ENCODE measurements around the gene VPS51. TPM values are rescaled to one million over a fixed set of nuclear protein-coding genes. Genes with fewer than 3 reads are reported as not detected.

VPS51 gene
- total and polyA plus RNA-seq, 9 of the 15 experiments (the other 6 are each of a cell fraction or from before 2014, with no cell fraction given), result 1.8 to 143 (median 46.8) TPM

DNA sequence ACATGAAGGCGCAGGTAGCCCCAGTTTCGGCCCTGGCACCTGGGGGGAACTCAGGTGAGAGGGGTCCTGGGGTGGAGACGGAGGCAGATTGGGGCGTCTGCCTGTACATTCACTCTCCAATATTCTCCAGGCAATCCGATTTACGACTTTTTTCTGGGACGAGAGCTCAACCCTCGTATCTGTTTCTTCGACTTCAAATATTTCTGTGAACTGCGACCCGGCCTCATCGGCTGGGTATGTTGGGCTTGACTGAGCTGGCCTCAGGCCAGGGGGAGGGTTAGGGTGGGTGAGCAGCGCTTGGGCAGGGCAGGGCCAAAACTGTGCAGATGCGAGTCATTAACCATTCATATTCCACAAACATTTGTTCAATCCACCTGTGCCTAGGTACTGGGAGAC lies 17.3 kb downstream of the VPS51 start:
- intact Hi-C loops (cut with micrococcal nuclease) (loop anchor here (5.0 to 10.0 kb wide), 3 partner anchors 201 to 266 kb away; partner anchors contain the start of gene CDC42EP2), in situ Hi-C loops (cut with MboI) (no loop called here)
- ChIA-PET POLR2A (interaction anchor here (0.6 to 7.2 kb wide), 8 partner anchors 17 to 386 kb away, joined by 3 to 92 read pairs (median 4); partner anchors contain the start of genes CDC42EP2, MALAT1, SPDYC and SYVN1), CTCF (ENCODE audit: low intra/inter-chr PET ratio) (interaction anchor here (2.5 kb wide), 1 partner anchor 67 kb away, joined by 19 read pairs; the partner anchor contains the start of gene CAPN1)
- Histone ChIP-seq H4K20me1 (replicated peaks; ENCODE audit: control insufficient read depth, insufficient read depth, low read length) (no peaks in the 10 kb centered on the region), H3K36me3 (ENCODE audit: control insufficient read depth, insufficient read depth, low read length) (peaks cover 40% of the 10 kb centered on the region), H3K9me3 (replicated peaks; ENCODE audit: control insufficient read depth, insufficient read depth, low read depth, low read length) (no peaks in the 10 kb centered on the region), H3K4me1 (replicated peaks in 1 of 2; ENCODE audit: control insufficient read depth in 2 of 2, insufficient read depth in 2 of 2, low read length in 2 of 2) (peaks cover 31 to 70% of the 10 kb centered on the region in 2 experiments), H2AFZ (ENCODE audit: low read depth, low read length) (peak overlapping the region; percentile 89; the same call in 1 of the 2 replicates), H3K79me2 (ENCODE audit: control insufficient read depth, insufficient read depth, low read length) (peaks cover 26% of the 10 kb centered on the region), H3K4me3 (peak overlapping the region; percentile 44), H3K27me3 (ENCODE audit: control insufficient read depth in 2 of 2, insufficient read depth in 2 of 2, low read length in 2 of 2) (no peaks in the 10 kb centered on the region), H3K9me1 (ENCODE audit: control insufficient read depth, insufficient read depth, low read length) (no peaks in the 10 kb centered on the region), H3K9ac (ENCODE audit: insufficient read depth in 1 of 2, low read depth in 2 of 2, low read length in 2 of 2) (peak overlapping the region; percentile 78 to 89), H3K4me2 (ENCODE audit: insufficient read depth, low read length) (peak overlapping the region; percentile 93), H3K27ac (ENCODE audit: extremely low read depth, low read depth, low read length) (peak overlapping the region; percentile 79; the same call in 1 of the 3 replicates)
- WGBS (ENCODE audit: insufficient coverage, low coverage, missing lambda C conversion rate), result 23% methylated on average over 13 of the region's 14 CpGs
- FAIRE-seq (no peak), ATAC-seq (no peak), DNase-seq (ENCODE audit: extremely low read depth in 1 of 4, low spot score in 3 of 4) (peak in 1 of 4 experiments; percentile 23)
- BruUV-seq (replicated peaks), result no TSS peak
- TF ChIP-seq NFE2 (IDR thresholded peaks at IDR 0.05; ENCODE audit: low read depth) (no peak), ZC3H11A (IDR thresholded peaks at IDR 0.05; ENCODE audit: low read depth, low read length) (0 out of 2 replicates have a peak, but pooled peaks have one; percentile 9), CSDE1 (IDR thresholded peaks at IDR 0.05) (no peak), ZNF311 (CRISPR knock-in tag; IDR thresholded peaks at IDR 0.05) (no peak), NFIC (IDR thresholded peaks at IDR 0.05) (peak; percentile 61), THRAP3 (IDR thresholded peaks at IDR 0.05; ENCODE audit: borderline replicate concordance) (no peak), BMI1 (IDR thresholded peaks at IDR 0.05; ENCODE audit: low read length) (no peak), USF1 (CRISPR knock-in tag; IDR thresholded peaks at IDR 0.05) (peak; percentile 28; the same call in 1 of the 2 replicates), NUFIP1 (IDR thresholded peaks at IDR 0.05; ENCODE audit: partially characterized antibody) (no peak), FOXM1 (IDR thresholded peaks at IDR 0.05; ENCODE audit: low read depth) (no peak), FOXM1 (CRISPR knock-in tag; IDR thresholded peaks at IDR 0.05; ENCODE audit: low read depth) (no peak), SREBF1 (IDR thresholded peaks at IDR 0.05; ENCODE audit: borderline replicate concordance, low read depth, low read length) (no peak), FOXP1 (CRISPR knock-in tag; IDR thresholded peaks at IDR 0.05) (peak; percentile 62; the same call in 1 of the 2 replicates), ZZZ3 (IDR thresholded peaks at IDR 0.05) (no peak), TBL1XR1 (IDR thresholded peaks at IDR 0.05; ENCODE audit: low read length in 2 of 2) (no peak), FOXA3 (CRISPR knock-in tag; conservative IDR thresholded peaks at IDR 0.05 in 1 of 2, IDR thresholded peaks at IDR 0.05 in 1 of 2) (0 out of 4 replicates have a peak, but pooled peaks of 1 of the 2 experiments have one; percentile 26)
- TF ChIP-seq, protein P1, sequence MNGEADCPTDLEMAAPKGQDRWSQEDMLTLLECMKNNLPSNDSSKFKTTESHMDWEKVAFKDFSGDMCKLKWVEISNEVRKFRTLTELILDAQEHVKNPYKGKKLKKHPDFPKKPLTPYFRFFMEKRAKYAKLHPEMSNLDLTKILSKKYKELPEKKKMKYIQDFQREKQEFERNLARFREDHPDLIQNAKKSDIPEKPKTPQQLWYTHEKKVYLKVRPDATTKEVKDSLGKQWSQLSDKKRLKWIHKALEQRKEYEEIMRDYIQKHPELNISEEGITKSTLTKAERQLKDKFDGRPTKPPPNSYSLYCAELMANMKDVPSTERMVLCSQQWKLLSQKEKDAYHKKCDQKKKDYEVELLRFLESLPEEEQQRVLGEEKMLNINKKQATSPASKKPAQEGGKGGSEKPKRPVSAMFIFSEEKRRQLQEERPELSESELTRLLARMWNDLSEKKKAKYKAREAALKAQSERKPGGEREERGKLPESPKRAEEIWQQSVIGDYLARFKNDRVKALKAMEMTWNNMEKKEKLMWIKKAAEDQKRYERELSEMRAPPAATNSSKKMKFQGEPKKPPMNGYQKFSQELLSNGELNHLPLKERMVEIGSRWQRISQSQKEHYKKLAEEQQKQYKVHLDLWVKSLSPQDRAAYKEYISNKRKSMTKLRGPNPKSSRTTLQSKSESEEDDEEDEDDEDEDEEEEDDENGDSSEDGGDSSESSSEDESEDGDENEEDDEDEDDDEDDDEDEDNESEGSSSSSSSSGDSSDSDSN (IDR thresholded peaks at IDR 0.05; ENCODE audit: borderline replicate concordance in 1 of 2, low read depth in 2 of 2, low read length in 2 of 2), result 0 out of 4 replicates have a peak, but pooled peaks of 1 of the 2 experiments have one; percentile 11
- TF ChIP-seq, protein P2, sequence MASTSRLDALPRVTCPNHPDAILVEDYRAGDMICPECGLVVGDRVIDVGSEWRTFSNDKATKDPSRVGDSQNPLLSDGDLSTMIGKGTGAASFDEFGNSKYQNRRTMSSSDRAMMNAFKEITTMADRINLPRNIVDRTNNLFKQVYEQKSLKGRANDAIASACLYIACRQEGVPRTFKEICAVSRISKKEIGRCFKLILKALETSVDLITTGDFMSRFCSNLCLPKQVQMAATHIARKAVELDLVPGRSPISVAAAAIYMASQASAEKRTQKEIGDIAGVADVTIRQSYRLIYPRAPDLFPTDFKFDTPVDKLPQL (IDR thresholded peaks at IDR 0.05; ENCODE audit: extremely low read depth, insufficient read length), result no peak
- TF ChIP-seq, protein P3, sequence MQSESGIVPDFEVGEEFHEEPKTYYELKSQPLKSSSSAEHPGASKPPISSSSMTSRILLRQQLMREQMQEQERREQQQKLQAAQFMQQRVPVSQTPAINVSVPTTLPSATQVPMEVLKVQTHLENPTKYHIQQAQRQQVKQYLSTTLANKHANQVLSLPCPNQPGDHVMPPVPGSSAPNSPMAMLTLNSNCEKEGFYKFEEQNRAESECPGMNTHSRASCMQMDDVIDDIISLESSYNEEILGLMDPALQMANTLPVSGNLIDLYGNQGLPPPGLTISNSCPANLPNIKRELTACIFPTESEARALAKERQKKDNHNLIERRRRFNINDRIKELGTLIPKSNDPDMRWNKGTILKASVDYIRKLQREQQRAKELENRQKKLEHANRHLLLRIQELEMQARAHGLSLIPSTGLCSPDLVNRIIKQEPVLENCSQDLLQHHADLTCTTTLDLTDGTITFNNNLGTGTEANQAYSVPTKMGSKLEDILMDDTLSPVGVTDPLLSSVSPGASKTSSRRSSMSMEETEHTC (IDR thresholded peaks at IDR 0.05), result no peak

Data from K562 (cell line).